HEK293T (cell line): Measurements from ENCODE around the gene EXOC7.

Experiments used
- BHLHE40 ChIP-seq: fragments of 450-650 bp; IDR thresholded peaks from 2 replicates; pipeline ENCODE4 v1.6.1; 2016; ENCODE audit warnings: mild to moderate bottlenecking, moderate library complexity, borderline replicate concordance
- ELF4 ChIP-seq: fragments of 450-650 bp; IDR thresholded peaks from 2 replicates; pipeline ENCODE4 v1.6.1; 2017; ENCODE audit warnings: antibody characterized with exemption
- FOXA1 ChIP-seq: fragments of 450-650 bp; IDR thresholded peaks from 2 replicates; pipeline ENCODE4 v1.6.1; 2016; ENCODE audit warnings: mild to moderate bottlenecking
- FOXK2 ChIP-seq: fragments of 450-650 bp; IDR thresholded peaks from 2 replicates; pipeline ENCODE4 v1.6.1; 2016; ENCODE audit warnings: mild to moderate bottlenecking
- FOXM1 ChIP-seq: fragments of 450-650 bp; IDR thresholded peaks from 2 replicates; pipeline ENCODE4 v1.6.1; 2017; ENCODE audit warnings: mild to moderate bottlenecking, borderline replicate concordance
- LEF1 ChIP-seq: fragments of 450-650 bp; IDR thresholded peaks from 2 replicates; pipeline ENCODE4 v1.6.1; 2017; ENCODE audit warnings: mild to moderate bottlenecking, borderline replicate concordance
- SP1 ChIP-seq: fragments of 450-650 bp; IDR thresholded peaks from 2 replicates; pipeline ENCODE4 v1.6.1; 2017

GRCh38 chr17:76083536-76084182 is 19.9 kb downstream of the EXOC7 start:
- TF ChIP-seq BHLHE40, result no peak
- no peak for TF ChIP-seq FOXA1
- no peak for TF ChIP-seq ELF4
- no peak for TF ChIP-seq LEF1
- no peak for TF ChIP-seq FOXK2
- TF ChIP-seq SP1, result no peak
- TF ChIP-seq FOXM1, result no peak
